ENCODE data around the gene CPED1. TPM values are rescaled to one million over a fixed set of nuclear protein-coding genes. Genes with fewer than 3 reads are reported as not detected.
A peak's percentile ranks its signal among the peaks of the same experiment; 100 is the strongest.

The CPED1 gene
- total RNA-seq, 1 experiment from 2014 or later, result 1.8 TPM

DNA sequence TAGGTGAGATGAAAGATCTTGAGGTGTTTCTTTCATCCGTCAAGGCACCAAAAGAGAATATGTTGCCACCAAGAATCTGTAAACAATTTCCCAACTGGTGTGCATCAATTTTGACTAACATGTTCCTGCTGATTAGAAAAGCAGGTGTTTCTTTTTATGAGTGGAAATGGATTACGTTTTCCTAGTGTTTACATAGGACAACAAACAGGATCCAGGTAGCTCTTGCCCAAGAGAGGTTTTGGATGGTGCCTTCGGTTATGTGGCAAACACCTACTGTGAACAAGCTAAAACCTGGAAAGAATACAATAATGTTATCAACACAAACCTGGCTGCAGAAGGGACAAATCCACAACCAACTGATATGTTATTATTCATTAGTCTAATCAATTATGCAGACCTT lies 286.7 kb downstream of the CPED1 start:
- no peak overlapping the region for H3K9ac ChIP-seq (ENCODE audit: low read length)
- no peaks in the 10 kb centered on the region for H3K36me3 ChIP-seq (ENCODE audit: low read depth, low read length)
- H3K79me2 ChIP-seq (ENCODE audit: low read length), result no peaks in the 10 kb centered on the region
- no peak for DNase-seq
- TF ChIP-seq EZH2 (IDR thresholded peaks at IDR 0.05; ENCODE audit: low read length, unreplicated experiment), result no peak
- TF ChIP-seq EZH2phosphoT487 (IDR thresholded peaks at IDR 0.05; ENCODE audit: borderline replicate concordance, low read length), result no peak
- TF ChIP-seq, protein P1, sequence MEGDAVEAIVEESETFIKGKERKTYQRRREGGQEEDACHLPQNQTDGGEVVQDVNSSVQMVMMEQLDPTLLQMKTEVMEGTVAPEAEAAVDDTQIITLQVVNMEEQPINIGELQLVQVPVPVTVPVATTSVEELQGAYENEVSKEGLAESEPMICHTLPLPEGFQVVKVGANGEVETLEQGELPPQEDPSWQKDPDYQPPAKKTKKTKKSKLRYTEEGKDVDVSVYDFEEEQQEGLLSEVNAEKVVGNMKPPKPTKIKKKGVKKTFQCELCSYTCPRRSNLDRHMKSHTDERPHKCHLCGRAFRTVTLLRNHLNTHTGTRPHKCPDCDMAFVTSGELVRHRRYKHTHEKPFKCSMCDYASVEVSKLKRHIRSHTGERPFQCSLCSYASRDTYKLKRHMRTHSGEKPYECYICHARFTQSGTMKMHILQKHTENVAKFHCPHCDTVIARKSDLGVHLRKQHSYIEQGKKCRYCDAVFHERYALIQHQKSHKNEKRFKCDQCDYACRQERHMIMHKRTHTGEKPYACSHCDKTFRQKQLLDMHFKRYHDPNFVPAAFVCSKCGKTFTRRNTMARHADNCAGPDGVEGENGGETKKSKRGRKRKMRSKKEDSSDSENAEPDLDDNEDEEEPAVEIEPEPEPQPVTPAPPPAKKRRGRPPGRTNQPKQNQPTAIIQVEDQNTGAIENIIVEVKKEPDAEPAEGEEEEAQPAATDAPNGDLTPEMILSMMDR (conservative IDR thresholded peaks at IDR 0.05; ENCODE audit: low read depth, low read length), result no peak
- H3K9me2 ChIP-seq (replicated peaks; ENCODE audit: low read length), result no peaks in the 10 kb centered on the region
- H3K4me3 ChIP-seq (ENCODE audit: low read length), result no peak overlapping the region
- ChIA-PET POLR2A (ENCODE audit: unreplicated experiment) (no interaction called here), CTCF (no interaction called here)
- BruUV-seq (replicated peaks), result no TSS peak
- no peak overlapping the region for H3K4me2 ChIP-seq (ENCODE audit: low read length)
- intact Hi-C loops (cut with micrococcal nuclease), result loop anchor here (10.0 kb wide), 1 partner anchor 60 kb away; no protein-coding TSS in a partner anchor
- no peaks in the 10 kb centered on the region for H3K27me3 ChIP-seq (ENCODE audit: low read length)
- no peaks in the 10 kb centered on the region for H4K20me1 ChIP-seq (ENCODE audit: low read length)
- H3K27ac ChIP-seq (ENCODE audit: low read length), result no peak overlapping the region
- ATAC-seq, result no peak
- H3K4me1 ChIP-seq (ENCODE audit: insufficient read depth, low read length), result peaks cover 7% of the 10 kb centered on the region
- no peak overlapping the region for H2AFZ ChIP-seq (ENCODE audit: low read length)
- H3K9me3 ChIP-seq (ENCODE audit: low read length), result no peaks in the 10 kb centered on the region
- no peaks in the 10 kb centered on the region for H3F3A ChIP-seq (ENCODE audit: low read length, unreplicated experiment)

DNA sequence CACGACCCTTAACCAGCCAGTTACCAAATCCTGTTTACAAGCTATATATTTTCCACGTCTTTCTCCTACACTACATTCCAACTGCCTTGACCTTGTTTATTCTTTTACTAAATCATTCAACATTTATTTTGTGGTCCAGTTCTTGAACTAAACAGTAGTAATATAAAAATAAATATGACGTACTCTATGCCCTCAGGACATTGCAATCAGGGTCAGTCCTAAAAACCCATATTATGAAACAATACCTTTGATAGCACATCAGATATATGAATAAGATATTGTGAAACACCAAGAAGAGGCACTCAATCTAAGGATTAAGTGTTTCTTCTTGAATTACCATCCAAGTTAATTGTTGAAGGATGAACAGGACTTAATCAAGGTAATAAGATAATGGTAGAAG lies 287.8 kb downstream of the CPED1 start:
- H2AFZ ChIP-seq (ENCODE audit: low read length), result no peak overlapping the region
- POLR2A ChIA-PET (ENCODE audit: unreplicated experiment), result no interaction called here
- H3K9ac ChIP-seq (ENCODE audit: low read length), result no peak overlapping the region
- no peak overlapping the region for H3K4me2 ChIP-seq (ENCODE audit: low read length)
- no peaks in the 10 kb centered on the region for H4K20me1 ChIP-seq (ENCODE audit: low read length)
- TF ChIP-seq, protein P1 (conservative IDR thresholded peaks at IDR 0.05; ENCODE audit: low read depth, low read length), result no peak
- TF ChIP-seq EZH2phosphoT487 (IDR thresholded peaks at IDR 0.05; ENCODE audit: borderline replicate concordance, low read length) (no peak), EZH2 (IDR thresholded peaks at IDR 0.05; ENCODE audit: low read length, unreplicated experiment) (no peak)
- CTCF ChIA-PET, result no interaction called here
- H3K9me2 ChIP-seq (replicated peaks; ENCODE audit: low read length), result no peaks in the 10 kb centered on the region
- intact Hi-C loops (cut with micrococcal nuclease), result loop anchor here (10.0 kb wide), 1 partner anchor 58 kb away; no protein-coding TSS in a partner anchor
- H3K36me3 ChIP-seq (ENCODE audit: low read depth, low read length), result no peaks in the 10 kb centered on the region
- ATAC-seq (no peak), DNase-seq (no peak)
- H3K27me3 ChIP-seq (ENCODE audit: low read length), result no peaks in the 10 kb centered on the region
- H3K79me2 ChIP-seq (ENCODE audit: low read length), result no peaks in the 10 kb centered on the region
- no peak overlapping the region for H3K4me3 ChIP-seq (ENCODE audit: low read length)
- peaks cover 7% of the 10 kb centered on the region for H3K4me1 ChIP-seq (ENCODE audit: insufficient read depth, low read length)
- no peaks in the 10 kb centered on the region for H3F3A ChIP-seq (ENCODE audit: low read length, unreplicated experiment)
- H3K27ac ChIP-seq (ENCODE audit: low read length), result no peak overlapping the region
- BruUV-seq (replicated peaks), result no TSS peak
- H3K9me3 ChIP-seq (ENCODE audit: low read length), result no peaks in the 10 kb centered on the region

DNA sequence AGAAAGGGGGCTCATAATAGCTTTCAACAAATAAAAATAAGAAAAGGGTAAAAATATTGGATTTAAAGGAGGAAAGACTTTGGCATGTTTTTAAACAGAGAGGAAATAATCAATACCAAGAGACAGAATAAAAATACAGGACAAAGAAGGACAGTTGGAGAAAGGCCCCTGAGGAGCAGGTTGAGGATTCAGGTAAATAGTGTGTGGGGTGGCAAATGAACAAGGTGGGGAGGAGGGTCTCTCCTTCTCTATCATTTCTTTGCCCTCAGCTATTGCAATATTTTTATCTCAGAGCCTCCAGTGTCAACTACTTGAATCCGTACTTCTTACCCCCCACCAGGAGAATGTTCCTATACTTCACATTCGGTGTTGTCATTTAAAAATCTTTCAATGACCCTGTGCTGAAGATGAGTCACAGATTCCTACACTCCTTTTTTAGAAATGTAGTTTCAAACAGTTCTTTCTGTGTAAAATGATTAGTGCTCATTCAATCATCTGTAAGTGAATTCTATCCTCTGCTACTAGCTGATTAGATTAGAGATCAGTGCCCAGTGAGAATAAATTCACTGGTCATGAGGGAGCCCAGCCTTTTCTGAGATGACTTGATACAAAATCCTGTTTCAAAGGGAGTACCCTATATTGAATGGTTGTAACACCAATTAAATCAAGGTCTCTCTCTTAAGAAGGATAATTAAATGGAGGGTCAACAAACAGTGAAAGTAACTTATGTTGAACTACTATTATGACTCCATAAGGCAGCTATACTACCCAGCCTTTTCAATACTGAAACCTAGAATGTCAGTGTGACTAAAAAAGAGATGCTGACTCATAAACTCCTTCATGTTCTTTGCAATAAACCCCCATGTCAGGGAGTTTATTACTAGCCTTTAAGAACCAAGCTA lies 289.9 kb downstream of the CPED1 start:
- Histone ChIP-seq H3K9ac (ENCODE audit: low read length) (no peak overlapping the region), H2AFZ (ENCODE audit: low read length) (no peak overlapping the region), H3K9me2 (replicated peaks; ENCODE audit: low read length) (no peaks in the 10 kb centered on the region), H3F3A (ENCODE audit: low read length, unreplicated experiment) (no peaks in the 10 kb centered on the region), H3K4me2 (ENCODE audit: low read length) (peak overlapping the region; percentile 14; the same call in 1 of the 2 replicates), H3K36me3 (ENCODE audit: low read depth, low read length) (no peaks in the 10 kb centered on the region), H3K9me3 (ENCODE audit: low read length) (no peaks in the 10 kb centered on the region), H3K79me2 (ENCODE audit: low read length) (no peaks in the 10 kb centered on the region), H3K27me3 (ENCODE audit: low read length) (no peaks in the 10 kb centered on the region), H4K20me1 (ENCODE audit: low read length) (no peaks in the 10 kb centered on the region), H3K4me1 (ENCODE audit: insufficient read depth, low read length) (peaks cover 7% of the 10 kb centered on the region), H3K27ac (ENCODE audit: low read length) (no peak overlapping the region), H3K4me3 (ENCODE audit: low read length) (no peak overlapping the region)
- peak; percentile 57 for DNase-seq
- CTCF ChIA-PET, result no interaction called here
- ATAC-seq, result peak; percentile 63
- POLR2A ChIA-PET (ENCODE audit: unreplicated experiment), result no interaction called here
- intact Hi-C loops (cut with micrococcal nuclease), result loop anchor here (10.0 kb wide), 1 partner anchor 56 kb away; no protein-coding TSS in a partner anchor
- no TSS peak for BruUV-seq (replicated peaks)
- TF ChIP-seq EZH2 (IDR thresholded peaks at IDR 0.05; ENCODE audit: low read length, unreplicated experiment) (no peak), EZH2phosphoT487 (IDR thresholded peaks at IDR 0.05; ENCODE audit: borderline replicate concordance, low read length) (no peak)
- TF ChIP-seq, protein P1 (conservative IDR thresholded peaks at IDR 0.05; ENCODE audit: low read depth, low read length), result no peak

Measured in PC-3 (cell line).